Mesenchymal stem cell (in vitro differentiated cells and primary cell): ENCODE measurements around the gene PTX4.

Source experiments
- DNase-seq: peaks from one replicate; pipeline ENCODE4 v3.0.0-alpha.2; 2013
- H2AFZ ChIP-seq: one replicate; pipeline ENCODE4 v1.6.1; 2013; ENCODE audit warnings: low read depth, mild to moderate bottlenecking, control low read depth, inconsistent platforms, low read length, moderate library complexity
- H2AK5ac ChIP-seq: 2 replicates; pipeline ENCODE4 v1.6.1; 2013; ENCODE audit warnings: low read length, moderate library complexity, mild to moderate bottlenecking, inconsistent platforms; ENCODE audit not compliant: severe bottlenecking
- H2BK120ac ChIP-seq: one replicate; pipeline ENCODE4 v1.6.1; 2013; ENCODE audit warnings: low read depth, mild to moderate bottlenecking, inconsistent platforms, low read length, moderate library complexity
- H2BK12ac ChIP-seq, 2 experiments: one replicate each; pipeline ENCODE4 v1.6.1; 2013; ENCODE audit warnings: inconsistent platforms in 2 of 2, low read length in 2 of 2, mild to moderate bottlenecking in 2 of 2, moderate library complexity in 2 of 2, control low read depth in 1 of 2
- H2BK15ac ChIP-seq: one replicate; pipeline ENCODE4 v1.6.1; 2013; ENCODE audit warnings: mild to moderate bottlenecking, low read depth, inconsistent platforms; ENCODE audit not compliant: poor library complexity, severe bottlenecking
- H2BK5ac ChIP-seq: 2 replicates; pipeline ENCODE4 v1.6.1; 2013; ENCODE audit warnings: low read depth, mild to moderate bottlenecking, low read length, control low read depth, inconsistent platforms; ENCODE audit not compliant: poor library complexity, severe bottlenecking
- H3K14ac ChIP-seq, 2 experiments: one replicate each; pipeline ENCODE4 v1.6.1; 2013; ENCODE audit warnings: inconsistent platforms in 2 of 2, low read length in 2 of 2, control low read depth in 1 of 2, mild to moderate bottlenecking in 1 of 2, moderate library complexity in 1 of 2
- H3K18ac ChIP-seq, 2 experiments: one replicate each; pipeline ENCODE4 v1.6.1; 2013; ENCODE audit warnings: inconsistent platforms in 2 of 2, low read length in 2 of 2, control low read depth in 1 of 2, low read depth in 1 of 2, mild to moderate bottlenecking in 1 of 2
- H3K23ac ChIP-seq, 2 experiments: one replicate each; pipeline ENCODE4 v1.6.1; 2013; ENCODE audit warnings: inconsistent platforms in 2 of 2, low read length in 2 of 2, mild to moderate bottlenecking in 2 of 2, moderate library complexity in 2 of 2, control low read depth in 1 of 2
- H3K27ac ChIP-seq: 2 replicates; pipeline ENCODE4 v1.5.1; 2013; ENCODE audit warnings: mild to moderate bottlenecking, moderate library complexity, low read length, control low read depth, inconsistent platforms; ENCODE audit not compliant: poor library complexity, severe bottlenecking
- H3K27me3 ChIP-seq, 2 experiments: 2 replicates each; pipeline versions ENCODE4 v1.6.1 to v1.7.0; 2013; ENCODE audit warnings: low read length in 2 of 2, mild to moderate bottlenecking in 2 of 2, moderate library complexity in 2 of 2, control low read depth in 1 of 2, inconsistent platforms in 1 of 2; ENCODE audit not compliant: control insufficient read depth in 1 of 2, insufficient read depth in 1 of 2
- H3K36me3 ChIP-seq, 2 experiments: 2 replicates each; pipeline versions ENCODE4 v1.6.1 to v1.7.0; 2013; ENCODE audit warnings: low read length in 2 of 2, control low read depth in 1 of 2, inconsistent platforms in 1 of 2, low read depth in 1 of 2, mild to moderate bottlenecking in 1 of 2; ENCODE audit not compliant: insufficient read depth in 2 of 2, control insufficient read depth in 1 of 2
- H3K4ac ChIP-seq, 2 experiments: one replicate each; pipeline ENCODE4 v1.6.1; 2013; ENCODE audit warnings: inconsistent platforms in 2 of 2, low read length in 2 of 2, mild to moderate bottlenecking in 2 of 2, moderate library complexity in 2 of 2, control low read depth in 1 of 2, low read depth in 1 of 2
- H3K4me1 ChIP-seq: 2 replicates; pipeline ENCODE4 v1.6.1; 2013; ENCODE audit warnings: low read depth, low read length, control low read depth; ENCODE audit not compliant: control insufficient read depth, insufficient read depth
- H3K4me2 ChIP-seq: 2 replicates; pipeline ENCODE4 v1.6.1; 2013; ENCODE audit warnings: low read length, mild to moderate bottlenecking, inconsistent platforms; ENCODE audit not compliant: poor library complexity, severe bottlenecking
- H3K4me3 ChIP-seq, 2 experiments: 2 replicates each; pipeline versions ENCODE4 v1.5.1 to v1.7.0; 2013; ENCODE audit warnings: low read length in 2 of 2, mild to moderate bottlenecking in 2 of 2, control low read depth in 1 of 2, low read depth in 1 of 2; ENCODE audit not compliant: insufficient read depth in 1 of 2
- H3K79me1 ChIP-seq: replicated peaks from 2 replicates; pipeline ENCODE4 v1.6.1; 2013; ENCODE audit warnings: mild to moderate bottlenecking, control low read depth, low read length, inconsistent platforms; ENCODE audit not compliant: poor library complexity, severe bottlenecking
- H3K9ac ChIP-seq: 2 replicates; pipeline ENCODE4 v1.7.0; 2013; ENCODE audit warnings: mild to moderate bottlenecking, low read length, moderate library complexity
- H3K9me3 ChIP-seq: 2 replicates; pipeline ENCODE4 v1.7.0; 2013; ENCODE audit warnings: mild to moderate bottlenecking, low read length; ENCODE audit not compliant: control insufficient read depth
- H4K8ac ChIP-seq: one replicate; pipeline ENCODE4 v1.6.1; 2013; ENCODE audit warnings: inconsistent platforms, mild to moderate bottlenecking, low read length, moderate library complexity
- H4K91ac ChIP-seq: one replicate; pipeline ENCODE4 v1.6.1; 2013; ENCODE audit warnings: mild to moderate bottlenecking, low read length, inconsistent platforms
- WGBS: methylation state at CpG from one replicate; pipeline ENCODE4 v1.1.7; 2013; ENCODE audit warnings: mixed read lengths; 5-methylcytosine and 5-hydroxymethylcytosine counted together

PTX4 gene

DNA sequence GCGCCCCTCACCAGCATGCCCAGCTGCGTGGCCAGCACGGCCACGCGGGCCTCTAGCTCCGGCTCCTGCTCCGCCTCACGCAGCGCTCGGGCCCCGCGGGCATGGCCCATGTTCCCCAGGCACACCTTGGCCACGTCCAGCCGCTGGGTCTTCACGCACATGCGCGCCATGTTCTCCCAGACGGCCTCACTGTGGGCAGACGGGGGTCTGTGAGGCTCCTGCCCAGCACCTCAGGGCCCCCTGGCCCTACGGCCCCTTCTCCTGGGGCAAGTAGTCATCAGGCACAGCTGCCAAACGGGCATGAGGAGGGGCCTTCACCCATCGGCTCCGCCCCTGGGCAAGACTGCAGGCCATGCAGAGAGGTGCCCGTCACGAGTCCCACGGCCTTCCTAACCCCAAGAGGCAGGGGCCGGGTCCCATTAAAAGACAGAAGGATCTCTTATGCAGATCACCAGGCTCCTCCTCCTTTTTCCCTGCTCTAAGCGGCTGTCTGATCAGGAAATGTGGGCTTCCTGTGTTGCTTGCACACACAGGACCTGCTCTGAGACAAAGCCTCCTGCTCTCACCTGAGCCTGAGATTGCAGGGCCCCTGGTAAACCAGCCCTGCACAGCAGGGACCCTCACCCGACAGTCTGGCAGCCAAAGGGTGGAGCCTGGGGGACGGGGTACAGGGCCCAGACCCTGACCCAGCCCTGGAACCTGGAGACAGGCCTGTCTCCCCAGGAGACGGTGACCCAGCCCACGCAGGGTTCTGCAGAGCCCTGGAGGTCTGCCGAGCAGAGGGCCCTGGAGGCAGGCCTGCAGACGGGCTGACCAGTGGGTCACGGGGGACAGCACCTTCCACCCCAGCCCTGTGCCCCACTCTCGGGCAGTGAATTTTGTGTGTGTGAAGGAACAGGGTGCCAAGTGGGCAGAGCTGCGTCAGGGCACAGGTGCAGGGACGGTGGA, 38.1 kb upstream of the PTX4 start:
- Histone ChIP-seq H3K4me3 (no peak overlapping the region), H3K9ac (no peak overlapping the region), H2AFZ (no peak overlapping the region), H2AK5ac (no peak overlapping the region), H3K18ac (peak overlapping the region in 1 of 2 experiments; percentile 64), H3K4me1 (peaks cover 9% of the 10 kb centered on the region), H2BK15ac (no peak overlapping the region), H4K8ac (no peak overlapping the region), H2BK12ac (peak overlapping the region in 1 of 2 experiments; percentile 12), H2BK5ac (no peak overlapping the region), H3K27ac (no peak overlapping the region), H3K36me3 (peaks cover 15 to 49% of the 10 kb centered on the region in 2 experiments), H3K14ac (peak overlapping the region in 1 of 2 experiments; percentile 61), H4K91ac (peak overlapping the region; percentile 65), H3K4me2 (no peak overlapping the region), H3K79me1 (no peaks in the 10 kb centered on the region), H3K27me3 (no peaks in the 10 kb centered on the region), H3K4ac (no peak overlapping the region), H2BK120ac (no peak overlapping the region), H3K23ac (no peak overlapping the region), H3K9me3 (no peaks in the 10 kb centered on the region)
- 89% methylated on average over 38 of the region's 38 CpGs for WGBS
- no peak for DNase-seq

DNA sequence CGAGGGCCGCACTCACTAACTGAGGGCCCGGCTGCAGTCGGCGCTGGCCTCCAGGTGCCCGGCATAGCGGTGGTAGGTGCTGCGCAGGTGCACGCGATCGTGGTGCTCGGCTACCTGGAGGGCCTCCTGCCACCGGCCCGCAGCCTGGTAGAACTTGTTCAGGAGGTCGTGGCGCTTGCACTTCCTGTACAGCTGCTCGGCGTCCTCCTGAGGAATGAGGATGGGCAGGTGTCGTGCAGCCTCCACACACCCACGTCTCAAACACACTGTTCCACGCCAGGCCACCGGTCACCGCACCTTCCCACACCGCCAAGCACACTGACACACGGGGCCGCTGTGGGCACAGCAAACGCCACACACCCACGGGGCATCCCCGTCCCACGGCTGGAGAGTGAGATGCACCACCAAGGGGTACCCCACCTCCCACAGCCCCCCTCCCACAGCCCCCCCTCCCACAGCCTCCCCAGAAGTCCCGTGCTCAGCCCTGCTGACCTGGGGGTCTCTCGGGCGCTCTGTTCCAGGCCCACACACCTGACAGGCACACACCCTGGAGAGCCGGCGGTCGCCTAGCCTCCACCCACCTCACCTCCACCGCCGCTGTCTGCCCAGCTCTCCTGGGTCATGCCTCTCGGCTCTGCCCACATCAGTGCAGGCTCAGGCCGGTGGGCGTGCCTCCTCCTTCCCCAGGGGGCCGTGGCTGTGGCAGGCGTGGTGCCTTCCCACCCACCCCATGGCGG, 37.3 kb upstream of the PTX4 start:
- Histone ChIP-seq H3K27ac (no peak overlapping the region), H2BK12ac (no peak overlapping the region), H3K9ac (no peak overlapping the region), H2AFZ (no peak overlapping the region), H3K36me3 (peaks cover 15 to 45% of the 10 kb centered on the region in 2 experiments), H3K4ac (no peak overlapping the region), H3K27me3 (no peaks in the 10 kb centered on the region), H4K91ac (no peak overlapping the region), H3K4me1 (peaks cover 9% of the 10 kb centered on the region), H3K18ac (no peak overlapping the region), H2BK15ac (no peak overlapping the region), H3K4me2 (no peak overlapping the region), H3K4me3 (no peak overlapping the region), H2AK5ac (no peak overlapping the region), H3K9me3 (no peaks in the 10 kb centered on the region), H2BK5ac (no peak overlapping the region), H3K79me1 (no peaks in the 10 kb centered on the region), H3K14ac (no peak overlapping the region), H4K8ac (peak overlapping the region; percentile 20), H3K23ac (no peak overlapping the region), H2BK120ac (no peak overlapping the region)
- WGBS = 95% methylated on average over 40 of the region's 44 CpGs
- no peak for DNase-seq

DNA sequence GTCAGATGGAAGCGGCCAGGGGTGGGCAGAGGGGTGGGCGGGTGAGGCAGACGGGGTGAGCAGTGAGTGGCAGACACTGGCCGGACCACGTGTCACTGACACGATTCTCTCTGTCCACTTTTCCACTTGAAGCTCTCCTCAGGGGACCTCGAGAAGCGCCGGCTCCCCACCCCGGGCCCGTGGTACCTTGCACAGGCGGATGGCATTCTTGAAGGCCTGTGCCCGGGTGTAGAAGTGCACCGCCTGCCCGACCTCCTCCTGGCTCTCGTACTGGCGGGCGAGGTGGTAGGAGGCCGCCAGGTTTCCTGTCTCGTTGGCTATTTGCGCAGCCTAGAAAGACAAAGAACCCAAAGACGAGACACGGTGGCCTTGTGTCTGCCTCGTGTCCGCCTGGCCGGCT, 35.6 kb upstream of the PTX4 start:
- H4K91ac ChIP-seq = no peak overlapping the region
- H3K4me3 ChIP-seq = no peak overlapping the region
- 93% methylated on average over 26 of the region's 26 CpGs for WGBS
- no peak overlapping the region for H2BK120ac ChIP-seq
- no peak overlapping the region for H2BK5ac ChIP-seq
- peaks cover 9% of the 10 kb centered on the region for H3K4me1 ChIP-seq
- H4K8ac ChIP-seq = no peak overlapping the region
- H2AK5ac ChIP-seq = no peak overlapping the region
- H3K36me3 ChIP-seq = peaks cover 30 to 53% of the 10 kb centered on the region in 2 experiments
- H2BK12ac ChIP-seq = no peak overlapping the region
- no peak overlapping the region for H3K4ac ChIP-seq
- H2AFZ ChIP-seq = no peak overlapping the region
- H3K23ac ChIP-seq = no peak overlapping the region
- no peak overlapping the region for H3K4me2 ChIP-seq
- H3K27ac ChIP-seq = no peak overlapping the region
- no peak overlapping the region for H2BK15ac ChIP-seq
- H3K9ac ChIP-seq = no peak overlapping the region
- H3K14ac ChIP-seq = no peak overlapping the region
- no peak overlapping the region for H3K18ac ChIP-seq
- no peaks in the 10 kb centered on the region for H3K79me1 ChIP-seq
- H3K9me3 ChIP-seq = no peaks in the 10 kb centered on the region
- H3K27me3 ChIP-seq = no peaks in the 10 kb centered on the region
- DNase-seq = no peak

DNA sequence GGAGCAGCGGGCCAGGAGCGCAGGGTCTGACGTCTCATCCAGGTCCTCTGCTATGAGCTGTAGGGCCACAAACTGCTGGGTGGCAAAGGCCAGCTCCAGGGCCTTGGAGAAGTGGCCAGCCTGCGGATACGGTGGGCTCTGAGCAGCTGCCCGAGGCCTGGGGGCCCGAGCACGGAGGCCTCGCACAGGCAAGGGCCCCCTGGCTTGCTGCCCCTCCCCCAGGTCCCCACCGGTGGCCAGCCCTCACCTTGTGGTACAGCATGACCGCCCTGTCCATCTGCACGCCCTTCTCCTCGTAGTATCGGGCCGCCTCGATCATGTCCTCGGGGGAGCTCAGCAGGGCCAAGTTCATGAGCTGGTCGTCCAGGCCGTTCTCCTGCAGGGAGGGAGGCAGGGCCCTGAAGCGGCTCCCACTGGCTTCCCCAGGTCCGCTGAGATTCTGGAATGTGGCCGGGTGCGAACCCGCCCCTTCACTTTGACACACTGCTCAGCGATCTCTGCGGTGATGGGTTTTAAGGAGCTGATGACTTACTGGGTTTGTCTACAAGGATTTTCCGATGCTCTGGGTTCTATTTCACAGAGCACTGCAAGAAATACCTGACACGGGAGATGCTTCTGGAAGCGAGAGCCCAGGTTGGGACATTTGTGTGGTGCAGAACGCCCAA, 35.0 kb upstream of the PTX4 start:
- H4K8ac ChIP-seq = no peak overlapping the region
- DNase-seq = no peak
- peaks cover 9% of the 10 kb centered on the region for H3K4me1 ChIP-seq
- H3K27me3 ChIP-seq = no peaks in the 10 kb centered on the region
- H2BK5ac ChIP-seq = no peak overlapping the region
- H3K18ac ChIP-seq = no peak overlapping the region
- no peak overlapping the region for H2AK5ac ChIP-seq
- no peak overlapping the region for H2BK12ac ChIP-seq
- H3K4me2 ChIP-seq = no peak overlapping the region
- H3K79me1 ChIP-seq = no peaks in the 10 kb centered on the region
- no peak overlapping the region for H2AFZ ChIP-seq
- no peak overlapping the region for H4K91ac ChIP-seq
- peaks cover 33 to 57% of the 10 kb centered on the region in 2 experiments for H3K36me3 ChIP-seq
- H3K4ac ChIP-seq = no peak overlapping the region
- no peak overlapping the region for H3K4me3 ChIP-seq
- H3K9me3 ChIP-seq = no peaks in the 10 kb centered on the region
- no peak overlapping the region for H2BK15ac ChIP-seq
- no peak overlapping the region for H3K23ac ChIP-seq
- no peak overlapping the region for H3K27ac ChIP-seq
- no peak overlapping the region for H3K9ac ChIP-seq
- no peak overlapping the region for H3K14ac ChIP-seq
- 91% methylated on average over 30 of the region's 30 CpGs for WGBS
- no peak overlapping the region for H2BK120ac ChIP-seq
